Progenitor cell of endocrine pancreas (in vitro differentiated cells): Measurements from ENCODE around the gene WFIKKN1. TPM values are rescaled to one million over a fixed set of nuclear protein-coding genes. Genes with fewer than 3 reads are reported as not detected.

ENCODE experiments used
- DNase-seq: peaks from one replicate; pipeline ENCODE4 v3.0.0; 2021; ENCODE audit warnings: low spot score; ENCODE audit not compliant: unreplicated experiment
- H3K27ac Mint-ChIP-seq: 2 replicates; pipeline ENCODE4 v1.8.0; 2021; ENCODE audit warnings: mild to moderate bottlenecking, moderate library complexity, mixed read lengths
- H3K27me3 Mint-ChIP-seq: 2 replicates; pipeline ENCODE4 v1.8.0; 2021; ENCODE audit warnings: mixed read lengths
- H3K36me3 Mint-ChIP-seq: 2 replicates; pipeline ENCODE4 v1.8.0; 2022; ENCODE audit warnings: mixed read lengths; ENCODE audit not compliant: insufficient read depth
- H3K4me1 Mint-ChIP-seq: 2 replicates; pipeline ENCODE4 v1.8.0; 2021; ENCODE audit warnings: low read depth, mixed read lengths
- H3K4me3 Mint-ChIP-seq: 2 replicates; pipeline ENCODE4 v1.8.0; 2021; ENCODE audit warnings: low read depth, mild to moderate bottlenecking, moderate library complexity, mixed read lengths
- H3K9me3 Mint-ChIP-seq: 2 replicates; pipeline ENCODE4 v1.8.0; 2021; ENCODE audit warnings: low read depth, mixed read lengths
- total RNA-seq: library from RNA; stranded (reverse); gene quantifications from 2 replicates; pipeline ENCODE4 v1.2.1, GENCODE V29; 2021
- TF ChIP-seq, protein P1 (sequence below): fragments of 200-600 bp; sonication (generic); IDR thresholded peaks from one replicate; pipeline ENCODE4 v1.5.0; 2021; ENCODE audit warnings: antibody characterized with exemption, mild to moderate bottlenecking; ENCODE audit not compliant: unreplicated experiment

The WFIKKN1 gene
- total RNA-seq, 1 donor from 2014 or later: 42.8 TPM

DNA sequence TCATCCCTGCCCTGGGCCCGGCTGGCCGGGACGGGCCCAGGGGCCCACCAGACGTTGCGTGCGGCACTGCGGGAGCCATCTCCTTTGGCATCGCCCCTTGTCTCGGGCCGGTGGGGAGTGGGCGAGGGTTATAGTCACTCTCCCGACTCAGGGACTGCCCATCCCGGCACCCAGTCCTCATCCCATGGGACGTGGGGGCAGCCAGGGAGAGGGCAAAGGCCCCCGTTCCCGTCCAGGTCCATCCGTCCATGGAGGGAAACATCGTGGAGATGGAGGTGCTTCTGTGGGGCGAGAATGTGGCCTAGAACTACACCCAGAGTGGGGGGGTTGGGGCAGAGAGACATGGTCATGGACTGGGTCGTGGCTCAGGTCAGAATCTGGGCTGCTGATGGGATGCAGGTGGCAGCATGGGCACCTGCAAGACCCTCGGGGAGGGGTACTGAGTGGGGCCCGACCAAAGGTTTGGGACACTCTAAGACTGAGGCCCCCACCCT is 15.9 kb downstream of the WFIKKN1 start:
- H3K36me3 Mint-ChIP-seq: peaks cover 2% of the 10 kb centered on the region
- DNase-seq: no peak
- H3K9me3 Mint-ChIP-seq: no peaks in the 10 kb centered on the region
- peak overlapping the region; percentile 77 for H3K27ac Mint-ChIP-seq
- H3K4me1 Mint-ChIP-seq: peaks cover 4% of the 10 kb centered on the region
- TF ChIP-seq, protein P1, sequence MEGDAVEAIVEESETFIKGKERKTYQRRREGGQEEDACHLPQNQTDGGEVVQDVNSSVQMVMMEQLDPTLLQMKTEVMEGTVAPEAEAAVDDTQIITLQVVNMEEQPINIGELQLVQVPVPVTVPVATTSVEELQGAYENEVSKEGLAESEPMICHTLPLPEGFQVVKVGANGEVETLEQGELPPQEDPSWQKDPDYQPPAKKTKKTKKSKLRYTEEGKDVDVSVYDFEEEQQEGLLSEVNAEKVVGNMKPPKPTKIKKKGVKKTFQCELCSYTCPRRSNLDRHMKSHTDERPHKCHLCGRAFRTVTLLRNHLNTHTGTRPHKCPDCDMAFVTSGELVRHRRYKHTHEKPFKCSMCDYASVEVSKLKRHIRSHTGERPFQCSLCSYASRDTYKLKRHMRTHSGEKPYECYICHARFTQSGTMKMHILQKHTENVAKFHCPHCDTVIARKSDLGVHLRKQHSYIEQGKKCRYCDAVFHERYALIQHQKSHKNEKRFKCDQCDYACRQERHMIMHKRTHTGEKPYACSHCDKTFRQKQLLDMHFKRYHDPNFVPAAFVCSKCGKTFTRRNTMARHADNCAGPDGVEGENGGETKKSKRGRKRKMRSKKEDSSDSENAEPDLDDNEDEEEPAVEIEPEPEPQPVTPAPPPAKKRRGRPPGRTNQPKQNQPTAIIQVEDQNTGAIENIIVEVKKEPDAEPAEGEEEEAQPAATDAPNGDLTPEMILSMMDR: no peak
- H3K27me3 Mint-ChIP-seq: no peaks in the 10 kb centered on the region
- no peak overlapping the region for H3K4me3 Mint-ChIP-seq

DNA sequence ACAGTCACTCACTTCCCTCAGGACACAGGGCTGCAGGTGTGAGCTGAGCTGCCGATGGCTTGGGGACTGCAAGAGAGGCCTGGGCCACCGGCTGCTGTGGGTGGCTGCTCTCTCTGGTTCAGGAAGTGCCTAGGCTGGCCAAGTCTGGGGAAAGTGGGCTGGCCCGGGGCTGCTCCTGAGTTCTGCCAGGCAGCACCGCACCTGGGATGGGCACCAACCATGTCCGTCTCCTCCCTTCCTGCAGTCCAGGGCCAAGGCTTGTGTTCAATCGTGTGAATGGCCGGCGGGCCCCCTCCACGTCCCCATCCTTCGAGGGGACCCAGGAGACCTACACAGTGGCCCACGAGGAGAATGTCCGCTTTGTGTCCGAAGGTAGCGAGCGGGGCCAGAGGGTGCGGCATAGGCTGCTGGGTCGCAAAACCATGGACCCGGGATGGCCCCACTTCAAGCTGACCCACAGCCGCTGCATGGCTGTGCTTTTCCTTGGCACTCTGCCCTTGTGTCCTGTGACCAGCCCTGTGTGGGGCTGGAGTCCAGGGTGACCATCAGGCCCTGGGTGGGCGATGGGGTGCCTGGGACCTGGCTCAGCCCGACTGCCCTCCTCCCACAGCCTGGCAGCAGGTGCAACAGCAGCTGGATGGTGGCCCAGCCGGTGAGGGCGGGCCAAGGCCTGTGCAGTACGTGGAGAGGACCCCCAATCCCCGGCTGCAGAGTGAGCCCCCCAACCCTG is 16.6 kb downstream of the WFIKKN1 start:
- TF ChIP-seq, protein P1: no peak

GRCh38 chr16:648071-648780 is 17.4 kb downstream of the WFIKKN1 start:
- H3K36me3 Mint-ChIP-seq: peaks cover 2% of the 10 kb centered on the region
- TF ChIP-seq, protein P1: peak; percentile 56

More for the DNA sequence above, 16.6 kb downstream of the WFIKKN1 start:
- H3K4me1 Mint-ChIP-seq: peaks cover 4% of the 10 kb centered on the region
- no peaks in the 10 kb centered on the region for H3K27me3 Mint-ChIP-seq
- H3K9me3 Mint-ChIP-seq: no peaks in the 10 kb centered on the region
- H3K4me3 Mint-ChIP-seq: no peak overlapping the region
- peaks cover 2% of the 10 kb centered on the region for H3K36me3 Mint-ChIP-seq
- H3K27ac Mint-ChIP-seq: peak overlapping the region; percentile 77
- DNase-seq: no peak

DNA sequence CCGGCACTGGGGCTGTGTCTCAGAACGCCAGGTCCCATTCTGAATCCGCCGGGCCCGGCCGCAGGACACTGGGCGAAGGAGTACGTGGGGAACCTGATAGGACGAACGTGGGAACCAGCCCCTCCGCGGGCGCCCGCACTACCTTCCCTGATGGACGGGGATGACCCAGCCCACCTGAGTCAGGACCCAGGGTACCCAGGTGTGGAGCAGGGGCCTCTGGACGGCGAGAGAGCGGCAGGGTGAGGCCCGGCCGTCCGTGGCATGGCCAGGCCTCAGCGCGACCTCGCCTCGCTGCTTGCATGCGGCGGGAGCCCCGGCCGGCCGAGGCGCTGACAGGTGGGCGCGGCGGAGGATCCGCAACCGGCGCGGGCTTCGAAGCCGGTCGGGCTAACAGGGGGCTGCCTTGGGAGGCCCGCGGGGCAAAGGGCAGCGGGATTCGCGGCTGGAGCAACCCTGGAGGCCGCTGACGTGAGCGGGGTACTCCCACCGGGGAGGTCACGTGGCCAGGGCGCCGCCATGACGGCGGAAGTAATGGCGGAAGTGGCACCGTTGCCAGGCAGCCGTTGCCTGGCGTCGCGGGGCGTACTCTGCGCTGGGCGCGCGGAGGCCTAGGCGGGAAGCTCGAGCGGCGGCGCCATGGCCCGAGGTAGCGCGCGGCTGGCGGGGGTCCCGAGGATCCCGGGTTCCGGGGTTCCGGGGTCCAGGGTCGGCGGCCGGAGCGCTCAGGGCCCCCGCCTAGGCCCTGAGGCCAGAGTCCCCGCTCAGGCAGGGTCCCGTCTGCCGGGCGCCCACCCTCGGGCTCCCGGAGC is 18.2 kb downstream of the WFIKKN1 start, which contains the start of gene WDR90:
TSS of gene WDR90 (plus strand) at position 585 of the 809 bp plus-strand sequence. CDS start at position 637, 52 bp downstream.
- Mint-ChIP-seq H3K4me3 (peak within 1 kb of the TSS; percentile 73), H3K36me3 (peaks cover 2% of the 10 kb centered on the region), H3K27me3 (no peaks in the 10 kb centered on the region), H3K27ac (peak within 1 kb of the TSS; percentile 89), H3K9me3 (no peaks in the 10 kb centered on the region), H3K4me1 (peaks cover 4% of the 10 kb centered on the region)
- TF ChIP-seq, protein P1: no peak
- peak; percentile 84 for DNase-seq

More at GRCh38 chr16:648071-648780, 17.4 kb downstream of the WFIKKN1 start:
- Mint-ChIP-seq H3K4me3 (peak overlapping the region; percentile 73), H3K27ac (peak overlapping the region; percentile 89), H3K9me3 (no peaks in the 10 kb centered on the region), H3K4me1 (peaks cover 4% of the 10 kb centered on the region), H3K27me3 (no peaks in the 10 kb centered on the region)
- no peak for DNase-seq
